Epithelial cell of prostate (primary cell): Measurements from ENCODE around the gene TRMT1.
"Not testable (repeated sequence)": the region's sequence is repeated elsewhere in the genome, so short reads cannot be mapped to it uniquely, and the experiment has no call there.

ENCODE experiments used
- DNase-seq: peaks from one replicate; pipeline ENCODE4 v3.0.0-alpha.2; 2011; ENCODE audit warnings: low read depth, low spot score
- H3K27ac ChIP-seq: fragments of 450-650 bp; 2 replicates; pipeline ENCODE4 v1.5.1; 2017; ENCODE audit warnings: mild to moderate bottlenecking

Gene TRMT1

DNA sequence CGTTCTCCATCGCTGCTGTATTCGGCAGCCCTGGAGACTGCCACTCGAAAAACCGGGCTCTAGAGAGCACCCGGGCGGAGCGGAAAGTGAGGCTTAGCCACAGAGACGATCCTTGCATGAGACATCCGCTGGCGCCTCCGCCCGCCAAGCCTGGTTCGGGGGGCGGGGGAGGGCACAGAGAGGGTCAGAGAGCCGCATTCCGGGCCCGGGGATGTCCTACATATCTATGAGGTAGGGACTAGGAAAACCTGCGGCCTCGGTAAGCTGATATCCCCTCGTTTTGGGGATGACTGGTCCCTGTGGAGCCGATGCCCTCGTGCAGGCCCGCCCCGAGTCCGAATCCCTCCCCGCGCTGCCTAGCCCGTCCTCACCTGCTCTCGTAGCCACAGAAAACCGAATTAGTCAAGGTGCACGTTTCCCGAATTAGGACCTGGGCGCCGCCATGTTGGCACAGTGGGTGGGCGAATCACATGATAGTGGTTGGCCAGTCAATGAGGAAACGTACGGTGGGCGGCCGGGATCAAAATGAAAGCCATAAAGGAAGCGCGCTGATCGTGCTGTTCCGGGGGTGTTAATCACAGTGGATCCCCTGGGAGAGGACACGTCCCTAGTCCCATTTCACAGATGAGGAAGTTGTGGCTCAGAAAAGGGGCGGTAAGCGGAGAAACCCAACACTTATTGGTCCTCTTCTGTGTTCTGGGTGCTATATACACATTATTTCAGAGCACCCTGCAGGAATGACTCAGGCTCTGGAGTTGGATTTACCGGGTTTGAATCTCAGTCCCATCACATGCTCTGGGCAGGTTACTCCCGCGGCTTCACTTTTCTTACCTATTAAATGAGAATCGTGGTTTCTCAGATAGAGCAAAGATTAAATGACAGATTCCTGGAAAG, at the start of gene TRMT1:
TSS of gene TRMT1 (minus strand) at position 459 of the 894 bp plus-strand sequence. CDS start at position 118, 341 bp downstream.
- peak within 1 kb of the TSS; percentile 84 for H3K27ac ChIP-seq
- DNase-seq = peak; percentile 74

DNA sequence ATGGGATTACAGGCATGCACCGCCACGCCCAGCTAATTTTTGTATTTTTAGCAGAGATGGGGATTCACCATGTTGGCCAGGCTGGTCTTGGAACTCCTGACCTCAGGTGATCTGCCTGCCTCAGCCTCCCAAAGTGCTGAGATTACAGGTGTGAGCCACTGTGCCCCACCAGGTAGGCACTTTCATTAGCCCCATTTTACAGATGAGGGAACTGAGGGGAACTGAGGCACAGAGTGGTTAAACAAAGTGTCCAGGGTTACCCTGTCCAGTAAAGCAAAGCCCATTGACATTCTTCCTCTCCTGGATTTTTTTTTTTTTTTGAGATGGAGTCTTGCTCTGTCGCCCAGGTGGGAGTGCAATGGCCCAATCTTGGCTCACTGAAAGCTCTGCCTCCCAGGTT, 49.6 kb upstream of the TRMT1 start:
- H3K27ac ChIP-seq = peak overlapping the region; percentile 100

DNA sequence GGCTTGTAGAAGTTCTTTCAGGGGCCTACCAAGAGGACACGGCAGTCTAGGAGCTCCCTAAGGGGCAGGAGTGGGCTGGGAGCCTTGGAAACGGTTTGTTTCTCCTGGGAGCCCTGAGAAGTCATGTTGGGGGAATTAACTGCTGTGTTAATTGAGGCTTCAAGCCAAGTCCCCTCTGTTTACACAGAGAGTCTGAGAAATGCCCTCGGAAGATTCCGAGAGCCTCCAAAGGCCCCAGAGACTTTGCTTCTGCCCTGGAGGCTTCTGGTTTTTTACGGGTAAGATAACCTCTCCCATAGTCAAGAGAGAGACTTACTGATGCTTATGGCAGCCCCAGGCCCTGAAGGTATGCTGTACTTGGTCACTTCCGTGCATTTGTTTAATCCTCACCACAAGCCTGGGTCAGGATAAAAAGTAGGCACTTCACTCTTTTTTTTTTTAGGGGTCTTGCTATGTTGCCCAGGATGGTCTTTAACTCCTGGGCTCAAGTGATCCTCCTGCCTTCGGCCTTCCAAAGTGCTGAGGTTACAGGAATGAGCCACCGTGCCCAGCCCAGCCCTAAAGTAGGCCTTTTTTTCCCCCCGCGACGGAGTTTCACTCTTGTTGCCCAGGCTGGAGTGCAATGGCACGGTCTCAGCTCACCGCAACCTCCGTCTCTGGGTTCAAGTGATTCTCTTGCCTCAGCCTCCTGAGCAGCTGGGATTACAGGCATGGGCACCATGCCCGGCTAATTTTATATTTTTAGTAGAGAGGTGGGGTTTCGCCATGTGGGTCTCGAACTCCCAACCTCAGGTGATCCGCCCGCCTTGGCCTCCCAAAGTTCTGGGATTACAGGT, 48.8 kb upstream of the TRMT1 start:
- peak overlapping the region; percentile 100 for H3K27ac ChIP-seq
- no peak for DNase-seq

More for the DNA sequence above, 49.6 kb upstream of the TRMT1 start:
- DNase-seq = not testable (repeated sequence)

DNA sequence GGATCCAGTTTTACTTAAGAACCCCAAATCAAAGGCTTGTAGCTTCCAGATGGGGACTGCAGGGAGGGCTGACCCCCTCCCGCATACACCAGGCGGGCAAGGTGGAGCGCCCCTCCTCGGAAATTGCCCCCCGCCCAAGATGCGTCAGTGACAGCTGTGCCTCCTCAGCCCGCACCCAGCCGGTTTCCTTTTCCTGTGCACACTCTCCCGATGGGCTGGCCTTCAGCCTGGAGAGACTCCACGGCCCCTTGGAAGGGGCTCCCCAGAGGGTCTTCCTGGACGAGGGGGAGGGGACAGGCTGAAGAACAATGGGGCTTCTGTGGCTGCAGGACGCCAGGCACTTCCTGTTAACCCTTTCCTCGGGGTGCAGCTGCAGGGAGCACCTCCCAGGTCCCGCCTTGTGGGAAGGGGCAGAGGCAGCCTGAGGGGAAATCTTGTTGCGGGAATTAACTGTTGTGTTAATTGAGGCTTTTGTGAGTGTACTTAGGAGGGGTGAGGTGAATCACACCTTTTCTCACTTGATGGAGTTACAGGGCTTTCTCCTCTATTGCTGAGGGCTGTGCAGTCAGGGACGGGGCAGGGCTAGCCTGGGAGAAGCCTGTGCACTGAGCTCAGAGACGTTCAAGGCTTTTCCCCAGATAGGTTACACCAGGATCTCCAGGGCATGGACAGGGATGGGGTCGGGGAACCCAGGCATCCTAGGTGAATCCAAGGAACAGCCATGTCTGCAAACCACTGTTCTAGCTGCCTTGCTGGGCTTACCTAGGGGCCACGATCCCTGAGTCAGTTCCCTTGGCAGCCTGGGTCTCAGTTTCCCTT, 48.0 kb upstream of the TRMT1 start:
- DNase-seq = no peak
- H3K27ac ChIP-seq = peak overlapping the region; percentile 100

DNA sequence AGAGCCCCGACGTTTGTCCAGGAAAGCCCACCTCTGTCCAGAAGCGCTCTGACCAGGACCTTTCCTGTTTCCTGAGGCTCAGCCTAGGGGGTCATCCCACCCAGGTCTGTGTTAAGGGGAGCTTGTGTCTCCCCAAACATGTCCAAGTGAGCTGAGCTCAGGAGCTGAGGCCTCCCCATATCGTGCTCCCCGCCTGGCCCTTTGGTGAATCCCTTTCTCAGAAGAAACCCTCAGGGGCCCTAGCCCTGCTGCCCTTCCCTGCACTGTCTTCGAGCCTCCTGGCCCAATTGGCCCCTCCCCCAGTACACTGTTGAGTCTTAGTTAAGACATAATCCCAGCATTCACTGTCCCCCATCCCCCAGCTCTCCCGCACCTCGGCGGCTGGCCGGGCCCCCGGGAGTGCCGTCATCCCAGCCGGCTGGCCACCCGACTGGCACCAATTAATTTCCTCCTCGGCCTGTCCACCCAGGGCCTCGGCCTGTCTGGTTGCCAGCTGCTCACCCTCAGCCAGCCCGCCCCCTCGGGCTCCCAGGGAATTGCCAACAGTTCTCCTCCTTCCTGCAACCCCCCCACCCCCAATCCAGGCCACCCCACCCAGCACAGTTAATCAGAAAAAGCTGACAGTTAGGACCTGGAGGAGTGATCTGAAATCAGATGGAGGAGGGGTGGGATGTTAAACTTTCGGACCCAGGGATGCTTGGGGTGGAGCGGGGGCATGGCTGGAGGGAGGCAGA, 47.2 kb upstream of the TRMT1 start:
- DNase-seq = no peak
- peak overlapping the region; percentile 100 for H3K27ac ChIP-seq

DNA sequence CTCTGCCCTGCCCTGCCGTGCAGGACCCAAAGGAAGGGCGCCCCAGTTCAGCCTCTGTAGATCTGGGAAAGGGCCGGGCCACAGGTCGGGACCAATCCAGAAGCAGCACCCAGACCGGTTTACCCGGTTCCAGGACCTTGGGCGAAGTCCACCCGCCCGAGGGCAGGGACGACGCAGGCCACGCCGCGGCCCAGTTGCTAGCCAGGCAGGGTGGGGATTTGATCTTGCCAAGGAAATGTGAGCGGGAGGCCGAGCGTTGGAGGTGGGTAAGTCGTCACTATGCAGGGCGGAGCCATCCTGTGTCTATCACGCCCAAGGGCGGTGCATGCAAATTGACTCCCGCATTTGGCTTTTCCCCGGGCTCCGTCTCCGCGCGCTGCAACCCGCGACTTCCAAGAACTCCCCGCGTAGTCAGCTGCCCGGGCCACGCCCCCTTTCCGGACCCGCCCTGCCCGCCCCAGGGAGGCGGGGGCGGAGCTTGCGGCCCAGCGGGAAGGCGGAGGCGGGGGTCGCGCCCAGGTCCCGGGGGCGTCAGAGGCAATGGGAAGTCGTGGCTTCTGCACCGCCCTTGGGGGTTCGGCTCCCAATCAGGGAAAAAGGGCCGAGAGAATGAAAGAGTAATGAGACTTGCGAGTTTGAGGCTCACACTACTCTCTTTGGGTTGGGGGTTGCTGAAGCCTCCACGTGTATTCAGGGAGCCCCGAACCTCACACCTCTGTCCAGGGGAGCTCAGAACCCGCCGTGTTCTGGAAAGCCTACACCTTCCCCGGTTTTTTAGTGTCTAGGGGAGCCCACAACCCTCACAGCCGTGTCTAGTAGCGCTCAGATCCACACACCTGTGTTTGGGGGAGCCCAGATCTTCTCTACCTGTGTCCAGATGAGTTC, 46.4 kb upstream of the TRMT1 start:
- H3K27ac ChIP-seq = peak overlapping the region; percentile 100
- peak; percentile 97 for DNase-seq

DNA sequence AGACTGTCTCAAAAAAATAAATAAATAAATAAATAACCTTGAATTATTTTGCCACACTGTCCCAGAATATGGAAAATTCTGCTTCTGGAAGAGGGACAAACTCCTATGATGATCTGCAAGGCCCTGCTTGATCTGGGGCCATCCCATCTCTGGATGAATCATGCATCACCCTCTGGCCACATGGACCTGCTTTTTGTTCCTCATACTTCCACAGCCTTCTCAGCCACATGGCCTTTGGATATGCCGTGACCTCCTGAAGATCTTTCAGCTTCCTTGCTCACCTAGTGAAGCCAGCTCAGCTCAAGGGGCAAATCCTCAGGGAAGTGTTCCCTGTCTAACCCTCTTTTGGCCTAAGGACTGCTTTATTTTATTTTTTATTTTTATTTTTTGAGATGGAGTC, 44.0 kb upstream of the TRMT1 start:
- H3K27ac ChIP-seq = peak overlapping the region; percentile 100
- no peak for DNase-seq

DNA sequence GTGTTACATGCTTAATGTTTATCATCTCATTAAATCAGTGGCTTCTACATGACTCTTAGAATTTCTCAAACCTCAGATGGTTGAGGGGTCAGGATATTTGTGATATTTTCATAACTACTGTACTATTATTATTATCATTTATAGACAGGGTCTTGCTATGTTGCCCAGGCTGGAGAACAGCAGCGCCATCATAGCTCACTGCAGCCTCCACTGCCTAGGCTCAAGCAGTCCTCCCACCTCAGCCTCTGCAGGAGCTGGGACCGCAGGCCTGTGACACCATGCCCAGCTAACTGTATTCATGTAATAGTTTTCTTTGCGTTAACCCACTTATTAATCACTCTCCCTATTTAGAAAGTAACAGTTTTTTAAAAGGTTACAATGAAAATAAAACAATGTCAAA, 43.2 kb upstream of the TRMT1 start:
- peak overlapping the region; percentile 100 for H3K27ac ChIP-seq
- no peak for DNase-seq

DNA sequence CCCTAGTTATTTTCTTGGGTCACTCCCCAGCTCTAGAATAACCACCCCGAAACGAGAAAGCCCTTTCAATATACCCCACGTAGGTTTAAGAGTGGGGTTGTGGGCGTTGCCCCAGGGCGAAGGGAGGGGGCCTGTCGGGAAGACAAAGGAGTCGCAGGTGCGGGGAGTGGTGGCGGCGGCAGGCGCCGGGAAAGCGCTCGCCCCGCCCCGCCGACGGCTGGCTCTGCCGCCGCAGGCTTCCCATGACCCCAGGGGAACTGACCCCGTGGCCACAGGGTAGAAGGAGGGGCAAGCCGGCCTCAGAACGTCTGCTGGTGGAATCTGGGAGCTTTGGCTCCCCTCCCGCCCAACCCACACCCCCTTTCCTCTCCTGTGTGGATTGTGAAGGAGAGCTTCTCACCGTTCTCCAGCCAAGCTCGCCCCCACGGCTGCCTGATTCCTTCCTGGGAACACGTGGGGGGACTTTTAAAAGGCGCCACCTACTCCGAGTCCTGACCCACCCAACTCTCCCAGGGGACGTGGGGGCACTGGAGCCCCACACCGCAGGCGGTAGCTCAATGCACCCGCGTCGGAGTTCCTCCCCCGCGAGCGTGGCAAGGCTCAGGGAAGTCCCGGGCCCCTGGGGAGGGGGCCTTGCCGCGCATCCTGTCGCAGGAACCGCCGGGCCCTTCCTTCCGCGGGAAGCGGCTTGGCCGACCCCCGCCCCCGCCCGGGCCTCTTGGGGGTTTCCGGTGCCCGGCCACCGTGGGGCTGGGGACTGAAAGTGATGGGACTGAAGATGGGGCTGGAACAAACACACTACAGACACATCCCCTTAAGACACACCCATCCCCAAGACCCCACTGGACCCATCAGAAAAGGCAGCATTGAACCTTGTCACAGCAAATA, 39.2 kb upstream of the TRMT1 start:
- DNase-seq = no peak
- H3K27ac ChIP-seq = peak overlapping the region; percentile 99

DNA sequence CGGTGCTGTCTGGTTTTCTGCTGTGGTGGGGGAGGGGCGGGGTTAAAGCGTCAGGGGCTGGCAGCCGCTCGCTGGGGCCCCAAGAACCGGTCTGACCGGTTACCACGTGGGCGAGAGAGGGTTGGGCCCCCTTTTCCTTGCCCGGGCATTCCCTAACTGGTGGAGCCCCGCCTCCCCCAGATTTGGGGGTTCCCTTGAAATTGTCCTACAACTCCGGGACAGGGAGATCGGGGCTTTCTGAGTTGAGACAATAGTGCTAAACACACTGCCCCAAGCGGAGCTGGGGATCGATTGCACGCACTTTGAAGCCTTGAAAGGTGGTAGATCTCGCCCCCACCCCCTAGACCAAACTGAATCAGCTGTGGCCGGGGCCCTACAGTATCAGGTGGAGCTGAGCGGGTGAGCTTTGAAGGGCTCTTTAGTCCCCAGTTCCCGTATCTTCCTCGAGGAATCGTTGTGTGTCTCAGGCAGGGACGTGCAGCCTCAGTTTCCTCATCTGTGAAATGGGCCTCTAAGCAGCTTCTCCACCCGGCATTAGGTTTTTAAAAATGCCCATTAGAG, 38.5 kb upstream of the TRMT1 start:
- peak overlapping the region; percentile 99 for H3K27ac ChIP-seq
- DNase-seq = peak; percentile 61

DNA sequence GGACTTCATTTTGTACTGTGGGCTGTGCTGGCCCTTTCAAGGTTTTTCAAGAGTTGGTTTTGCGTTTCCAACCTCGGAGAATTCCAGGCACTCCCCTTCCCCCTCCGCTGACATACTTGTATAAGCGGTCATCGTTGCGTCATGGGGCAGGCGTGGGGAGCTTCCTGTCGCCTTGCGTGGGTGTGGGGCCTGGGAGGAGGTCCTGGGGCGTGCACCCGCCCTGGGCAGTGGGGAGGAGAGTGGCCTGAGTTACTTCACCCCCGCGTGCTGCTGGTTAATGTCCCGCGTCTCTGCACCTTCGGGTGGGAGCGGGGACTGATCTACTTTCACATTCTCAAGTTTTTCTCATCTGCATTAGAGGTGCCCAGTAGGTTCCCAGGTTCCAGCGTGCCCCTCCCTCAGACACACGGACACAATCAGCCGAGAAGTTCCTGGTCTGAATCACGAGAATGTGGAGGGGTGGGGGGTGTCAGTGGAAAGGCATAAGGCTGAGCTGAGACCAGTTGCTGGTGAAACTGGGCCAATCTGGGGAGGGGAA, 37.8 kb upstream of the TRMT1 start:
- no peak for DNase-seq
- peak overlapping the region; percentile 99 for H3K27ac ChIP-seq

DNA sequence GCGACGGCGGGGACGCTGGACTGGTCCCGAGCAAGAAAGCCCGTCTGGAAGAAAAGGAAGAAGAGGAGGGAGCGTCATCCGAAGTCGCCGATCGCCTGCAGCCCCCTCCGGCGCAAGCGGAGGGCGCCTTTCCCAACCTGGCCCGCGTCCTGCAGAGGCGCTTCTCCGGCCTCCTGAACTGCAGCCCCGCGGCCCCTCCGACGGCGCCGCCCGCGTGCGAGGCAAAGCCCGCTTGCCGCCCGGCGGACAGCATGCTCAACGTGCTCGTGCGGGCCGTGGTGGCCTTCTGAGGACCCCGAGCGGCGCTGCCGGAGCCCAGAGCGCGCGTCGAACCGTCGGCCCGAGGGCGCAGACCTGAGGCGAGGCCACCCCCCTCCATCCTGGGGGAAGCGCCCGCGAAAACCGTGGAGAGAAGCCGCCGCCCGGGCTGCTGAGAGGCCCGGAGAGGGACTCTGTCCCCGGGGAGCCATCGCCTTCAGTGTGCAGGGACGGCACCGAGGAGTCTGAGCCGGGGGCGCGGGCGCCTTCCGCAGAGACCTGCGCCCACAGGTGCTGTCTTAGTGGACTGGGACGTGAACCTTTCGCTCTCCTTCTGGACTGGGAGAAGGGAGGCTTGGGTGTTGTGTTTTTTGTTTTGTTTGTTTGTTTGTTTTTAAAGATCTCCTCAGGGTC, 37.2 kb upstream of the TRMT1 start:
- DNase-seq = no peak
- H3K27ac ChIP-seq = peak overlapping the region; percentile 99

DNA sequence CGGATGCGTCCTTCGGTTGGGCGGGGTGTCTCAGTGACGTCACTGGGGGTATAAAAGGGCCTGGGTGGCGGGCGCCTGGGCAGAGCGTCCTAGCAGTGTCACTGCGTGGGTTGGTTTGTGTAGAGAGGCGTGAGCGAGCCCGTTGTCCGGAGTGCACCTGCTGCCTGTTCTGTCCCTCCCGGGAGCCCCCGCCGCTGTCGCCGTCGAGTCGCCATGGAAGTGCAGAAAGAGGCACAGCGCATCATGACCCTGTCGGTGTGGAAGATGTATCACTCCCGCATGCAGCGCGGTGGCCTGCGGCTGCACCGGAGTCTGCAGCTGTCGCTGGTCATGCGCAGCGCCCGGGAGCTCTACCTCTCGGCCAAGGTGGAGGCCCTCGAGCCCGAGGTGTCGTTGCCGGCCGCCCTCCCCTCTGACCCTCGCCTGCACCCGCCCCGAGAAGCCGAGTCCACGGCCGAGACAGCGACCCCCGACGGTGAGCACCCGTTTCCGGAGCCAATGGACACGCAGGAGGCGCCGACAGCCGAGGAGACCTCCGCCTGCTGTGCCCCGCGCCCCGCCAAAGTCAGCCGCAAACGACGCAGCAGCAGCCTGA, 36.5 kb upstream of the TRMT1 start:
- peak; percentile 67 for DNase-seq
- H3K27ac ChIP-seq = peak overlapping the region; percentile 99

DNA sequence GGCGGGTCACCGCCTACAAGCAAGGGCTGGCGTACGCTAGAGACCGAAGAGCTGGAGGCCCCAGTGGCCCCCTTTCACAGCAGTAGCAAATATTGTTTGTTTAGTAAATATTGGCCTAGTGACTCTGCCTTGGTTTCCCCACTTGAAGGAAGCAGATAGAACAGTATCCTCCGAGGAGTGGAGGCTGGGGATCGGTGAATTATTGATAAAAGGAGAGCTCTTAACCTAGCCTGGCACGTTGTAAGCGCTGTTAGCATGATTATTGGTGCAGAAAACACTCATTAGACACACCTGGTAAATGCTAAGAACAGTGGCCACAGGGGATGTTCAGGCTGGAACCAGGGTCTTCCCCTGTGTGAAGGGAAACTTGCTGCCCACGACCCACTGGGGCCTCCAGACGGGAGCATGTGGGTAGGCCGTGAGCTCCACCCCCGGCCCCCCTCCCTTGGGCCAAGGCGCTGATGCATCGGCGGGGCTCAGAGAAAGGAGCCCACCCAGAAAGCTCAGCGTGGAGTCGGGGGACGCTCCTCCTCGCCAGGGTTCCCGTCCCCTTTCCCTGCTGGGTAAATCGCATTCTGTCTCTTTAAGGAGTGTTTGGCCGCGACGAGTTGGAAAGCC, 35.9 kb upstream of the TRMT1 start:
- DNase-seq = no peak

DNA sequence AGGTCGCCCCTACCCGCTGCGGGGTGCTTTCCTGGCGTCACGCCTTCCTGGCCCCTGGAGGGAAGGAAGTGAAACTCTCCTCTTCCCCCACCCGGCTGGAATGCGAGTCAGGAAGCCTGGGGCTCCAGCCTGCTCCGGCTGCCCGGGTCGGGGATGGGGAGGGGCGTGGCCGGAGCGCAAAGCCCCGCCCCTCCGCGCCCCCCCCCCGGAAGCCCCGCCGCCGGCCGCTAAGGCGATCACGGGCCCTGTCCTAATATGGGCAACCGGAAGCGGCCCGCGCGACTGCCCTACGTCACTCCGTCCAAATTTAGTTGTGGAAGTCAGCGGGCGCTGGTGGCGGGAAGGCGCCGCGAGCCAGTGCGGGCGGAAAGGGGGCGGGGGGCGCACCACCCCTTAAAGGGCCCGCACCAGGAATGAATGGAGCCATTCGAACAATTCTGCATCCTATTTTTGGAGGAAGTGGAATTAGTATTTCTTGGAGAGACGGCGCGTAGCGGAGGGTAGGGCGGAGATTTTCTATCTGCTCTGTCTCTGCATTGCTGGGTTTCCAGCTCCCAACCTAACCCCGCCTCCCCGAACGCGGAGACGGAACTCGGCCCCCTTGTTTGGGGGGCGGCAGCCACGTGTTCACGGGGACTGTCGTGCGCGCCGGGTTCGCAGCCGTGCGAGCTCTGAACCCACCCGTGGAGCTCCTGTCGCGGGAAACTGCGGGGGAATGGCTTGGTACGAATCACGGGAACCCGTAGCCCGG, 35.2 kb upstream of the TRMT1 start:
- DNase-seq = peak; percentile 83
- peak overlapping the region; percentile 99 for H3K27ac ChIP-seq

More for the DNA sequence above, 35.9 kb upstream of the TRMT1 start:
- peak overlapping the region; percentile 99 for H3K27ac ChIP-seq
